ENCODE measurements around the gene SKIL.
A peak's percentile ranks its signal among the peaks of the same experiment; 100 is the strongest.

SKIL gene

GRCh38 chr3:170429050-170429449 lies 71.5 kb downstream of the SKIL start:
- H3K4me3 ChIP-seq (ENCODE audit: low read depth, low read length): no peak overlapping the region
- no peak for TF ChIP-seq CTCF (IDR thresholded peaks at IDR 0.05; ENCODE audit: low read depth, low read length)

GRCh38 chr3:170431054-170431453 lies 73.5 kb downstream of the SKIL start:
- 0 out of 2 replicates have a peak, but pooled peaks have one; percentile 10 for TF ChIP-seq CTCF (IDR thresholded peaks at IDR 0.05; ENCODE audit: low read depth, low read length)
- no peak overlapping the region for H3K4me3 ChIP-seq (ENCODE audit: low read depth, low read length)

GRCh38 chr3:170432416-170432815 lies 74.9 kb downstream of the SKIL start:
- H3K4me3 ChIP-seq (ENCODE audit: low read depth, low read length): no peak overlapping the region
- TF ChIP-seq CTCF (IDR thresholded peaks at IDR 0.05; ENCODE audit: low read depth, low read length): no peak

GRCh38 chr3:170436697-170437096 lies 79.2 kb downstream of the SKIL start:
- no peak overlapping the region for H3K4me3 ChIP-seq (ENCODE audit: low read depth, low read length)
- no peak for TF ChIP-seq CTCF (IDR thresholded peaks at IDR 0.05; ENCODE audit: low read depth, low read length)

GRCh38 chr3:170437176-170437575 lies 79.7 kb downstream of the SKIL start:
- TF ChIP-seq CTCF (IDR thresholded peaks at IDR 0.05; ENCODE audit: low read depth, low read length): no peak
- no peak overlapping the region for H3K4me3 ChIP-seq (ENCODE audit: low read depth, low read length)

GRCh38 chr3:170437696-170438407 lies 80.3 kb downstream of the SKIL start:
- H3K4me3 ChIP-seq (ENCODE audit: low read depth, low read length): no peak overlapping the region
- no peak for TF ChIP-seq CTCF (IDR thresholded peaks at IDR 0.05; ENCODE audit: low read depth, low read length)

- TF ChIP-seq CTCF (IDR thresholded peaks at IDR 0.05; ENCODE audit: low read depth, low read length): no peak
- no peak overlapping the region for H3K4me3 ChIP-seq (ENCODE audit: low read depth, low read length)
These were observed 81.3 kb downstream of the SKIL start for GRCh38 chr3:170438836-170439235.
